Endothelial cell of umbilical vein (primary cell): ENCODE measurements around the gene INTS2.

Experiments
- EZH2 ChIP-seq: IDR thresholded peaks from 2 replicates; pipeline ENCODE4 v1.6.1; 2012; ENCODE audit warnings: borderline replicate concordance, low read depth, mild to moderate bottlenecking, moderate library complexity, low read length, inconsistent platforms; ENCODE audit not compliant: severe bottlenecking
- FOS ChIP-seq: IDR thresholded peaks from 2 replicates; pipeline ENCODE4 v1.6.1; 2011; ENCODE audit warnings: mild to moderate bottlenecking, low read length, moderate library complexity, borderline replicate concordance; ENCODE audit not compliant: insufficient read depth
- JUN ChIP-seq: IDR thresholded peaks from 2 replicates; pipeline ENCODE4 v1.6.1; 2011; ENCODE audit warnings: borderline replicate concordance, low read depth; ENCODE audit not compliant: insufficient read length, insufficient read depth
- POLR2A ChIP-seq: IDR thresholded peaks from 2 replicates; pipeline ENCODE4 v1.6.1; 2012; ENCODE audit warnings: low read depth, mild to moderate bottlenecking, control low read depth, low read length
- POLR2AphosphoS5 ChIP-seq: IDR thresholded peaks from 2 replicates; pipeline ENCODE4 v1.6.1; 2012; ENCODE audit warnings: low read depth, mild to moderate bottlenecking, control low read depth, low read length, moderate library complexity; ENCODE audit not compliant: insufficient read depth
- TF ChIP-seq, protein P1 (sequence below), 2 donors: IDR thresholded peaks; 1 replicate in 1 of 2; 2 replicates in 1 of 2; pipeline ENCODE4 v1.5.1; 2011; ENCODE audit warnings: low read length in 2 of 2, mild to moderate bottlenecking in 2 of 2, moderate library complexity in 2 of 2, control low read depth in 1 of 2, inconsistent platforms in 1 of 2, low read depth in 1 of 2; ENCODE audit not compliant: insufficient read depth in 1 of 2; ENCODE audit errors: extremely low read depth in 1 of 2
- TF ChIP-seq, protein P2 (sequence below): IDR thresholded peaks from 2 replicates; pipeline ENCODE4 v1.6.1; 2011; ENCODE audit not compliant: insufficient read depth, insufficient read length

- no peak for TF ChIP-seq JUN
- TF ChIP-seq, protein P1, sequence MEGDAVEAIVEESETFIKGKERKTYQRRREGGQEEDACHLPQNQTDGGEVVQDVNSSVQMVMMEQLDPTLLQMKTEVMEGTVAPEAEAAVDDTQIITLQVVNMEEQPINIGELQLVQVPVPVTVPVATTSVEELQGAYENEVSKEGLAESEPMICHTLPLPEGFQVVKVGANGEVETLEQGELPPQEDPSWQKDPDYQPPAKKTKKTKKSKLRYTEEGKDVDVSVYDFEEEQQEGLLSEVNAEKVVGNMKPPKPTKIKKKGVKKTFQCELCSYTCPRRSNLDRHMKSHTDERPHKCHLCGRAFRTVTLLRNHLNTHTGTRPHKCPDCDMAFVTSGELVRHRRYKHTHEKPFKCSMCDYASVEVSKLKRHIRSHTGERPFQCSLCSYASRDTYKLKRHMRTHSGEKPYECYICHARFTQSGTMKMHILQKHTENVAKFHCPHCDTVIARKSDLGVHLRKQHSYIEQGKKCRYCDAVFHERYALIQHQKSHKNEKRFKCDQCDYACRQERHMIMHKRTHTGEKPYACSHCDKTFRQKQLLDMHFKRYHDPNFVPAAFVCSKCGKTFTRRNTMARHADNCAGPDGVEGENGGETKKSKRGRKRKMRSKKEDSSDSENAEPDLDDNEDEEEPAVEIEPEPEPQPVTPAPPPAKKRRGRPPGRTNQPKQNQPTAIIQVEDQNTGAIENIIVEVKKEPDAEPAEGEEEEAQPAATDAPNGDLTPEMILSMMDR (IDR thresholded peaks at IDR 0.05; ENCODE audit: extremely low read depth in 1 of 2, insufficient read depth in 1 of 2, low read depth in 1 of 2, low read length in 2 of 2), result no peak
- no peak for TF ChIP-seq EZH2
- no peak for TF ChIP-seq POLR2A
- TF ChIP-seq POLR2AphosphoS5, result no peak
- TF ChIP-seq, protein P2, sequence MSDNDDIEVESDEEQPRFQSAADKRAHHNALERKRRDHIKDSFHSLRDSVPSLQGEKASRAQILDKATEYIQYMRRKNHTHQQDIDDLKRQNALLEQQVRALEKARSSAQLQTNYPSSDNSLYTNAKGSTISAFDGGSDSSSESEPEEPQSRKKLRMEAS, result no peak
- TF ChIP-seq FOS, result no peak
These were observed 80.9 kb downstream of the INTS2 start for GRCh38 chr17:61846761-61847375.
